22Rv1 (cell line): Measurements from ENCODE around the gene CSGALNACT2.

Source experiments
- H3K27ac ChIP-seq: fragments of 450-650 bp; 2 replicates; pipeline ENCODE4 v1.5.1; 2017
- CTCF ChIP-seq: fragments of 450-650 bp; IDR thresholded peaks from 2 replicates; pipeline ENCODE4 v1.5.1; 2017; ENCODE audit warnings: mild to moderate bottlenecking
- ZFX ChIP-seq: fragments of 450-650 bp; IDR thresholded peaks from 2 replicates; pipeline ENCODE4 v1.6.1; 2017; ENCODE audit warnings: antibody characterized with exemption, borderline replicate concordance

The CSGALNACT2 gene

GRCh38 chr10:43231523-43232078, 93.4 kb downstream of the CSGALNACT2 start:
- no peak overlapping the region for H3K27ac ChIP-seq
- TF ChIP-seq ZFX, result no peak
- TF ChIP-seq CTCF, result no peak

DNA sequence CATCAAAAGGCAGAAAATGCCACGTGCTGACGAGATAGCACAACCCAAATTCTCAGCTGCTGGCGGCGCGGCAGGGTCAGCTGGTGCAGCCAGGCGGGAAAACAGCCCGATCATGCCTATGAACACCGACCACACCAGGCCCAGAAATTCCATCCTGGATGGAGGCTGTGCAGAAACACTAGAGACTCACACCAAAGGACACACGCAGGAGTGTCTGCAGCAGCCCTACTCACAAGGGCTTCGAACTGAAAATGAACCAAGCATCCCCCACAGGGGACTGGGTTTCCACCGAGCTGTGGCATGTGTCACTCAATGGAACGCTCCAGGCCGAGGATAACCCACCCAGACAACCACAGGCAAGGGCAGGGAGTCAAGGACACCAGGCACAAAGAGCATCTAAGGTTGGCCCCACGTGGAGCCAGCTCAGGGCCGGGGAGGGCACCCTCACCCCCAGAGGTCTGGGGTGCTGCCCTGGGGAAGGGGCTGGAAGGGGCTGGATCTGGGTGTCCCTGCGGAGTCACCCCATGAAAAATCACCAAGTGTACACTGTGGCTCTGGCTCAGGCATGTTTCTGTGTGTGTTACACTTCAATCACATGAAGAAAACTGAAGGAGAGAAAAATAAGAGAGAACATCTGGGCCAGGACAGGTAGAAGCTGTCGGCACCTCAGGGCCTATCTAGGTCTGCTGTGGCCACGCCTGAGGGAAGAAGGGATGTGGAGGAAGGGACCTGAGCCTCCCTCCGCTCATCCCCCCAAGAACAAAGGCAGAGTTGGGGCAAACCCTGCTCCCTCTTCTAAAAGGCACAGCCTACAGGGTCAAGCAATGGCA, 95.6 kb downstream of the CSGALNACT2 start:
- no peak for TF ChIP-seq CTCF
- no peak for TF ChIP-seq ZFX
- no peak overlapping the region for H3K27ac ChIP-seq

DNA sequence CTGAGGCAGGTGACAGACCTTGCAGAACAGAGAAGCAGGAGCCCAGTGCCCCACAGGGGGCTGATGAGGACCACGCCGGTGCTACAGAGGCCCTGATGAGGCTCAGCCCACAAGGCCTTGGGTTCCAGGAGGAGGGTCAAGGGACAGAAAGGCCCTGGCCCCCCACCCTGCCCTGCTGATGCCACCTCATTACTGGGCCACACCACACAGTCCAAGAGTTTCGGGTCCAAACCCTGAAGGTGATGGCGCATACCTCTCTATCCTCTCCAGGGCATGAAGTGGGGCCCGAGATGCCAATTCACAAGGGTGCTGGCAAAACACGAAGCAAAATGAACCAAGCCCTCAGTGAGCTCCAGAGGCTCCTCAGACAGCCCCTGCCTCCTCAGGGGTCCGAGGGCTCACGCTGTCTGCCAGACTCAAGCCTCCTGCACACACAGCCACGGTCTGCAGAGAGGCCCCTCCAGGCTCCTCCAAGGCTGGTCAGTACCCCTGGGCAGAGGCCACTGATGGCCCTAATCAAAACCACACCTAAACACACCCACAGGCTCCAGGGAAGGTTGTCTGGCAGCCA, 96.3 kb downstream of the CSGALNACT2 start:
- no peak overlapping the region for H3K27ac ChIP-seq
- TF ChIP-seq CTCF (no peak), ZFX (no peak)
